Astrocyte (in vitro differentiated cells and primary cell): ENCODE data around the gene FRMPD2.

Source experiments
- CTCF ChIP-seq: IDR thresholded peaks from 2 replicates; pipeline ENCODE4 v1.5.1; 2011; ENCODE audit warnings: low read depth, mild to moderate bottlenecking, inconsistent platforms, low read length, moderate library complexity; ENCODE audit not compliant: insufficient read depth
- EZH2 ChIP-seq: IDR thresholded peaks from 2 replicates; pipeline ENCODE4 v1.6.1; 2012; ENCODE audit warnings: mild to moderate bottlenecking, low read length, inconsistent platforms; ENCODE audit not compliant: insufficient read depth

GRCh38 chr10:48266528-48266927, 8.0 kb downstream of the FRMPD2 start:
- TF ChIP-seq CTCF = no peak
- no peak for TF ChIP-seq EZH2
